ENCODE data around the gene RCE1.

RCE1 gene

GRCh38 chr11:66809592-66809991 is 33.6 kb upstream of the RCE1 start:
- H3K36me3 ChIP-seq (ENCODE audit: control insufficient read depth in 2 of 2, insufficient read depth in 1 of 2, low read length in 2 of 2) = no peaks in the 10 kb centered on the region
- H3K27ac ChIP-seq (ENCODE audit: extremely low read depth, low read depth, low read length) = no peak overlapping the region
- no peaks in the 10 kb centered on the region for H3K4me1 ChIP-seq (ENCODE audit: control insufficient read depth, insufficient read depth, low read length)
- no peak overlapping the region for H3K4me3 ChIP-seq (ENCODE audit: low read depth, low read length)
- TF ChIP-seq ZNF37A (tag by site-specific recombination; IDR thresholded peaks at IDR 0.05) (no peak), ZNF132 (tag by site-specific recombination; IDR thresholded peaks at IDR 0.05; ENCODE audit: borderline replicate concordance) (no peak), ZNF221 (tag by site-specific recombination; IDR thresholded peaks at IDR 0.05; ENCODE audit: borderline replicate concordance) (no peak), KLF8 (tag by site-specific recombination; IDR thresholded peaks at IDR 0.05) (no peak), PRDM1 (tag by site-specific recombination; IDR thresholded peaks at IDR 0.05) (no peak), ZNF16 (tag by site-specific recombination; IDR thresholded peaks at IDR 0.05; ENCODE audit: low read depth) (no peak), ZNF792 (tag by site-specific recombination; IDR thresholded peaks at IDR 0.05) (no peak), ZNF830 (tag by site-specific recombination; IDR thresholded peaks at IDR 0.05; ENCODE audit: low read depth) (no peak), ZSCAN4 (tag by site-specific recombination; IDR thresholded peaks at IDR 0.05) (no peak), ZNF623 (tag by site-specific recombination; IDR thresholded peaks at IDR 0.05) (no peak), ZNF561 (tag by site-specific recombination; IDR thresholded peaks at IDR 0.05; ENCODE audit: borderline replicate concordance) (no peak), ZNF2 (tag by site-specific recombination; IDR thresholded peaks at IDR 0.05) (no peak), HIC1 (tag by site-specific recombination; IDR thresholded peaks at IDR 0.05) (no peak), ZNF184 (tag by site-specific recombination; IDR thresholded peaks at IDR 0.05) (no peak), ZNF621 (tag by site-specific recombination; IDR thresholded peaks at IDR 0.05) (no peak), ZNF645 (tag by site-specific recombination; IDR thresholded peaks at IDR 0.05) (no peak), ZNF112 (tag by site-specific recombination; IDR thresholded peaks at IDR 0.05) (no peak), GLIS1 (tag by site-specific recombination; IDR thresholded peaks at IDR 0.05) (no peak)
- H3K9me3 ChIP-seq (ENCODE audit: control insufficient read depth, insufficient read depth, low read depth, low read length) = no peaks in the 10 kb centered on the region
- ChIA-PET POLR2A (no interaction called here), CTCF (interaction anchor here (0.6 to 0.7 kb wide), 2 partner anchors 18 to 61 kb away, joined by 3 to 4 read pairs; no protein-coding TSS in a partner anchor)

- no peak for TF ChIP-seq ZBTB11 (tag by site-specific recombination; conservative IDR thresholded peaks at IDR 0.05; ENCODE audit: low read depth)
- TF ChIP-seq ZSCAN5A (tag by site-specific recombination; IDR thresholded peaks at IDR 0.05) = no peak
- TF ChIP-seq MEIS1 (CRISPR knock-in tag; IDR thresholded peaks at IDR 0.05; ENCODE audit: borderline replicate concordance) = no peak
- TF ChIP-seq ZNF10 (tag by site-specific recombination; IDR thresholded peaks at IDR 0.05) = no peak
- TF ChIP-seq ZNF394 (tag by site-specific recombination; IDR thresholded peaks at IDR 0.05; ENCODE audit: borderline replicate concordance) = no peak
- no peak for TF ChIP-seq SETDB1 (IDR thresholded peaks at IDR 0.05; ENCODE audit: insufficient read length, low read length)
- TF ChIP-seq ZNF423 (tag by site-specific recombination; IDR thresholded peaks at IDR 0.05) = no peak
- Histone ChIP-seq H3K27ac (ENCODE audit: extremely low read depth, low read depth, low read length) (no peak overlapping the region), H3K4me3 (ENCODE audit: low read depth, low read length) (no peak overlapping the region), H3K36me3 (ENCODE audit: control insufficient read depth in 2 of 2, insufficient read depth in 1 of 2, low read length in 2 of 2) (no peaks in the 10 kb centered on the region), H3K9me3 (ENCODE audit: control insufficient read depth, insufficient read depth, low read depth, low read length) (no peaks in the 10 kb centered on the region), H3K4me1 (ENCODE audit: control insufficient read depth, insufficient read depth, low read length) (no peaks in the 10 kb centered on the region)
- ChIA-PET POLR2A (no interaction called here), CTCF (interaction anchor here (0.5 kb wide), 1 partner anchor 378 kb away, joined by 3 read pairs; no protein-coding TSS in a partner anchor)
These were observed 32.6 kb upstream of the RCE1 start for GRCh38 chr11:66810576-66811185.
